DMS53 treated with DMSO at 0.1 percent for 48 hours (cell line): ENCODE data around the gene STT3B.
"Not testable (repeated sequence)": the region's sequence is repeated elsewhere in the genome, so short reads cannot be mapped to it uniquely, and the experiment has no call there.

Experiments used
- DNase-seq: peaks from one replicate; lab custom pipeline; 2025; ENCODE audit not compliant: unreplicated experiment; lab: John Stamatoyannopoulos, UW

STT3B gene

DNA sequence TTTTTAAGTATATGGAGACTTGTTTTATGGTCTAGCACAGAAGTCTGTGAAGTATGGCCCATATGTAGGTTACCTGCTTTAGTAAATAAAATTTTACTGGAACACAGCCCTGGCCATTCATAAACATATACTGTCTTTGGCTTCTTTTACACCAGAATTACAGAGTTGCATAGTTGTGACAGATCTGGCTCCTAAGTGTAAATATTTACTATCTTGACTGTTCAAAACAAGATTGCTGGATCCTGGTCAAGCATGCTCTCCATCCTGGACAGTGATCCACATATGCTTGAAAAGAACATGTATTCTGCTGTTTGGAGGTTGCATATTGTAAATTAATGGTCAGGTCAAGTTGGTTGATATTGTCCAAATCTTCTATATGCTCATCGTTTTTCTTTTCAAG is 57.9 kb downstream of the STT3B start:
- DNase-seq: no peak

DNA sequence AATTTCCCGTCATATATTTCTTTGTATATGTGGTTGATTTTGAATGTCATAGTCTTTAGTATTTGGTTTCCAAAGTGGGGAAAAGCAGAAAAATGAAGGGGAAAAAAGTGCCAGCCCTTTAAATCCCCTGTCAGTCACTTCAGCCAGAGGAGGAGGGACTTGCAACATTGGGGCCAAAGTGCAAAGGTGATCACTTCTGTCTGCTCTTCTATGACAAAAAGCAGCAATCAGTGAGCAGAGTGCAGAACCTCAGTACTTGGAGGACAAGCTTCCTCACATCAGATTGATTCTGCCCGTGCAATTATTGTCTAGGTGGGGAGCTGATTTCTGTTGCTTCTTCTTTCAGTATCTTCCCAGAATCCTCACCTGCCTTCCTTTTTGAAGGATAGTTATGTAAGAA is 60.0 kb downstream of the STT3B start:
- no peak for DNase-seq

DNA sequence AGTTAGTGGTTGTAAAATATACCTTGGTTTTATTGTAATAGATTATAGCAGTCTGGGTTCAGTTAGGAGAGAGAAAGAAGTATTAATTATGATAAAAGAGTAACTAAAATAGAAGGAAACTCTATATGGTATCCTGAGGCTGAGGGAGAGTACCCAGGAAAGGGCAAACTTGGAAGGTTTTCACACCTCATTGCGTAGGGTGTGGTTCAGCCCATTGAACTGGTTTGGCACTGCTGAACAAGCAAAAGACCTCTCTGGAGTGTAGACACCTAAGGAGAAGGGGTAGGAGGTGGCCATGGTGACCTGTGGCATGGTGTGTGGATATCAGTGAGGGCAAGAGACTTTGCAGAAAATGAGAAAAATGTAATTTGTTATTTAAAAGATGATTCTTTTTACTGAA is 63.5 kb downstream of the STT3B start:
- no peak for DNase-seq

DNA sequence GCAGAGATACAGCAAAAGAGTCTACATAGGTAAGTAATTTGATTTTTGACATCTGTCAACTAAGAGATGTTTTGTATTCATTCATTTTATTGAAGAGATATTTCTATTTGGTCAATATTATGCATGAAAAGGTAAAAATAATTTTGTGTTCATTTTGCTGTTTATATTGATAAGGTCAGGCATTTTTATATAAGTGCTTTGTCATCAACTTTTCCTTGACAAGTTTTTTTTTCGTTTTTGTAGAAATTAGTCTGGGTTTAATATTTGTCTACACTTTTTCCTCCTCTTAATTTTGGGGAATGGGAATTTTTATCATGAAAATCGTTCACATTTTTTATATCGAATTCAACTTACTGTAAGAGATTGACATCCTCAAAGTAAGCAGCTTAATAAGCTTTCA is 67.7 kb downstream of the STT3B start:
- no peak for DNase-seq

GRCh38 chr3:31605333-31605732 is 72.6 kb downstream of the STT3B start:
- not testable (repeated sequence) for DNase-seq

DNA sequence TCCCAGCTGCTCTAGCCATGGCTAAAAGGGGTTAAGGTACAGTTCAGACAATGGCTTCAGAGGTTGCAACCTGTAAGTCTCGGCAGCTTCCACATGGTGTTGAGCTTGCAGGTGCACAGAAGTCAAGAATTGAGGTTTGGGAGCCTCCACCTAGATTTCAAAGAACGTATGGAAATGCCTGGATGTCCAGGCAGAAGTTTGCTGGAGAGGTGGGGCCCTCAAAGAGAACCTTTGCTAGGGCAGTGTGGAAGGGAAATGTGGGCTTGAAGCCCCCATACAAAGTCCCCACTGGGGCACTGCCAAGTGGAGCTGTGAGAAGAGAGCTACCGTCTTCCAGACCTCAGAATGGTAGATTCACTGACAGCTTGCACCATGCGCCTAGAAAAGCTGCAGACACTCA is 73.7 kb downstream of the STT3B start:
- no peak for DNase-seq

GRCh38 chr3:31610700-31611275 is 78.1 kb downstream of the STT3B start:
- no peak for DNase-seq

GRCh38 chr3:31613177-31613576 is 80.5 kb downstream of the STT3B start:
- no peak for DNase-seq

- DNase-seq: no peak
Observed at GRCh38 chr3:31613654-31614053, 80.9 kb downstream of the STT3B start.

- DNase-seq: peak; percentile 12
Observed at GRCh38 chr3:31614162-31614921, 81.6 kb downstream of the STT3B start.

DNA sequence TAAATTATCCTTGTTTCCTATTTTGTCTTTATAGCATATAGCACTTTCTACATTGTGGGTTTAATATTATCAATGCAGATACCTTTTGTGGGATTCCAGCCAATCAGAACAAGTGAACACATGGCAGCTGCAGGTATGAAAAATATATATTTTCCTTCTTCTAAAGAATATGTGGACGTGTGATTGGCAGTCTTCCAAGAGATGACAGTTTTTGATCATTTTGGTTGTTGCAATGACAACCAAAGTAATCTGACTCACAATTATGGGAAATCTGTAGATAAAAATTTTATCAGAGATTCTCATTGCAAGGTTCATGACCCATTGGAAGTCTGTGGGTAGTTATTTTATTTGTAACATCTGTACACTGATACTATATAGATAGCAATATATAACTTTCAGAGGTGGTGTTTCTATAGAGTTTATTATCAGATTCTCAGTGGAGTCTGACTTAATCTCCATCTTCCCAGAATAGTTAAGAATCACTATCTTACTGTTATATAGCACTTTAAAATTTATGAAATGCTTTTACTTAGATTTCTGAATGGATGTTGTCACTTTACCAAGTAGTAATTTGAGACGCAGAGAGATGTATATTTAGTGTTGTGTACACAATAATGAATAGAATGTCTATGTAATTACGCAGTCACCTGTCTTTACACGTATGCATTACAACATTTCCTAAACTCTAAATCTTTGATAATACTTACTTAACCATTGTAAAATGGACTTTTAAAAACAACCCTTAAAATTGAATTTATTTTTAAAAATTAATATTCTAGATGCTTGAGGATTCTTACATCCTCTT is 82.5 kb downstream of the STT3B start:
- no peak for DNase-seq

DNA sequence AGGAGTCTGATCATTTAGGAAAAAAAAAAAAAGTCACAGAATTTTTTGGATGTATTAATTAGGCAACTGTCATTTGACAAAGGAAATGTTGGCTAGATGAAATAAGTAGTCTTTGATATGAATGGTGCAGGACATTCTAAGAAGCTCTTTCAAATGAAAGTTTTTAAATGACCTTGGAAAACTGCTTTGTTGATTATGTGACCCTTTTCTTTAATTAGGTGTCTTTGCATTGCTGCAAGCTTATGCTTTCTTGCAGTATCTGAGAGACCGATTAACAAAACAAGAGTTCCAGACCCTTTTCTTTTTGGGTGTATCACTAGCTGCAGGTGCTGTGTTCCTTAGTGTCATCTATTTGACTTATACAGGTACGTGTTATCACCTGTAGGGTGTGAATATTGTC is 84.0 kb downstream of the STT3B start:
- DNase-seq: no peak

GRCh38 chr3:31620656-31621055 is 87.9 kb downstream of the STT3B start:
- DNase-seq: no peak

DNA sequence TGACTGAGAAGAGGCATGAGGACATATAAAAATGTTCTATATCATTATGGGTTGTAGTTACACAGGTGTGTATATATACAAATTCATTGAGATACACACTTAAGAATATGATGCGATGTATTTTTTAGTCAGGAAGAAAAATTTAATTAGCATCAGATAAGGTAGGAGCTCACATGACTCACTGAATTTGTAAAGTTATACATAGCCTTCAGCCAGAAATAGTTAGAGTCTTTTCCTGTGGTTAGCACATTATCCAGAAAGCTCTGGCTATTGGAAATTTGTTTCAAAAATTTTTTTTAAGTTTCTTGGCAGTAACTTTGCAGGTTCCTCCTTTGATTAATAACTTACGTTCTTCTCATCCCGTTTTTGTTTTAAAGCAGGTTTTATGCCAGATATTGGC is 88.6 kb downstream of the STT3B start:
- no peak for DNase-seq

DNA sequence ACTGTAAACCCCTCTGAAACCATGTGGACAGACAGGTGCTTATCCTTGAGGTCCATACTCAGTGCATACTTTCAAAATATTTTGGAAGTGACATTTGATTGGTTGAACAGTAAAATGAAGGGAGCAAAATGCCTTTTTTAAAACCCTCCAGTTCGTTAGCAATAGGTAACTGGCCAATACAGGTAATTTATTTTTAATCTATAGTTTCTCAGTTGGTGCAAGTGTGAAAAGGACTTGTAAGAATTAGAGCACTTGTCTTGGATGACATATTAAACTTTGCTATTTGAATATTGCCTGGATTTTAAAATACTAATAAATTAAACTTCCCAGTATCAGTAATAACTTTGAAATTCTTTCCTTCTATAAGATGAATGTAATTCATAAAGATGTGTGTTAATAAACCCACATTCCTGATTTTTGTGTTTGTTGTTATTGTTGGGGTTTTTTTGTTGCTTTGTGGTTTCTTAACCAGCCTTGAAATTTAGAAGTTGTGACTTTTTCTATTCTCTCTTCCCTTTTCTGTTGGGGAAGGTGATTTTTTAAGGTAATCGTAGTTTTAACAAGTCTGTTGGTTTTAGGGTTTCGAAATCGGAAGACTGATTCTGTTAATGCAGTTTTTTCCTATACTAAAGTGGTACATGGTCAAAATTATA is 90.0 kb downstream of the STT3B start:
- no peak for DNase-seq

DNA sequence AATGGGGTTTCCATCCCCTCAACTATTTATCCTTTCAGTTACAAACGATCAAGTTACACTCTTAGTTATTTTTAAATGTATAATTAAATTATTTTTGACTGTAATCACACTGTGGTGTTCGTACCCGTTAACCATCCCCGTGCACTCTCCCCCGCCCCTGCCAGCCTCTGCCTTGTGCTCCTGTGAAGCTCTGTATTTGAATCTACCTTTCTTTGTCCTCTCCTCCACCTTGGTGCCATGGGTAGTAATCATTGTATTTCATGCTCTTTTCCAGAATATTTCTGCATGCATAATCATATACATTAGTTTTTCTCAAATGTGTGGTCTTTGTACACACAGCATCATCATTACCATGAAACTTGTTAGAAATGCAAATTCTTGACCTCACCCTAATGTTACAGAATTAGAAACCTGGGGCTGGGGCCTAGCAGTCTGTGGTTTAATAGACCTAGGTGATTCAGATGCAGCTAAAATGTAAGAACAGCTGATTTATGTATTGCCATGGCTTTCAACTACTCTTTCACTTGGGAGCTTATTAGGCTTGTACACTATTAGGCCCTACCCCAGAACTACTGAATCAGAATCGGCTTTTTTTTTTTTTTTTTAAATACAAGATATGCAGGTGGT is 91.5 kb downstream of the STT3B start:
- no peak for DNase-seq

GRCh38 chr3:31625358-31625757 is 92.6 kb downstream of the STT3B start:
- no peak for DNase-seq

GRCh38 chr3:31629054-31629453 is 96.3 kb downstream of the STT3B start:
- no peak for DNase-seq

- no peak for DNase-seq
Observed at GRCh38 chr3:31634476-31634875, 101.8 kb downstream of the STT3B start.

DNA sequence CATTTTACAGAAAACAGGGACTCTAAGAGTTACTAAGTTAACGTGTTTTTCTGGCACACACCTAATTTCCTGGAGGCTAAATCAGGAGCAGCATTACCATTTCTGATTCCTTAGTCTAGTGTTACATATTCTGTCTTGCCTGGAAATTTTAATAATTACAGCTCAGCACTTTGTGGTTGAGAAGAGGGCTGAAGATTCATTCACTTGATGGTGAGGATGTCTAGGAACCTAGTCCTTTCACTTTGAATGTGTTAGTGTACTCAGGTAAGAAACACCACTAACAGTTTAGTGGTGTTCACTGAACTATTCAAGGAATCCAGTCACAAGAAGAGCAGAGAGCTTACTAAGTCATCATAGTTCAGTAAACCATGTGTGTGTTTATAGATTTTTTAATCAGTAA is 102.8 kb downstream of the STT3B start:
- DNase-seq: no peak

DNA sequence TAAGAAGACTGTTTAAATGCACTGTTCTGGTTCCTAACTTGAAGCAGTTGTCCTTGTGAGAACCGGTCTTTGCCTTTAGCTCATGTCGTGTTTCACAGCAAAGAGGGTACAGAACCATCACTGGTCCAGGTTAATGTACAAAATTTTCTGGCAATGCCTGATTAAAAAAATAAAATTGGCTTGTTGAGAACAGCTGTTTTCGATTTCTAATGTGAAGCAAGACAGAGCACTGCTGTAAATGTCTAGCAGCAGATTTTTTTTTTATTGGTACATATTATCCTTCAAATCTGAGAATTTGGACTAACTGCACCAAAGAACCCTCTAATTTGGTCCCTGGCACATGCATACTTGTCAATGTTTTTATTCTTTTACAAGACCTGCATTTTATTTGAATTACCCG is 103.3 kb downstream of the STT3B start:
- no peak for DNase-seq
